DOHH2 (cell line): ENCODE measurements around the gene PRKCE.

Experiments used
- EZH2phosphoT487 ChIP-seq: fragments of 200-600 bp; sonication (generic); IDR thresholded peaks from 2 replicates; pipeline ENCODE4 v1.6.1; 2017; ENCODE audit warnings: borderline replicate concordance, mild to moderate bottlenecking, antibody characterized with exemption, low read length, moderate library complexity, mixed read lengths
- TF ChIP-seq, protein P1 (sequence below): fragments of 200-600 bp; sonication (generic); IDR thresholded peaks from one replicate; pipeline ENCODE4 v1.5.1; 2014; ENCODE audit warnings: antibody characterized with exemption, mild to moderate bottlenecking, low read depth, low read length; ENCODE audit not compliant: poor library complexity, severe bottlenecking

DNA sequence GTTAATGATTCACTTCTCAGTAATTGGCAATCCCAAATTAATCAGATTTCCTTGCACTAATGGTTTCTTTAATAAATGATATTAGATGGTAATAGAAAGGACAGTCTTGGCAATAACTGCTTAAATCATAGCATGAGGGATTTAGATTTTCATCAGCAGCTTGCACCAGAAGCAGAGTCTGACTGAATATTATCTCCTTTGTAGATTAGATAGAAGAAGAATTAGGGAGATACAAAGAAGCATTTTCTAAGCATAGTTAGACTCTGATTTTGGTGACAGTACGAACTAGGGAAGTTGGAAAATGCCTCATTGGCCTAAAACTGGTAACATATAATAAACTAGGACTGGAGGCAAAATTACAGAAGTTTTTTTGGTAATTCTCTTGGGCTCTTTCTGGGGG is 412.9 kb downstream of the PRKCE start:
- TF ChIP-seq, protein P1, sequence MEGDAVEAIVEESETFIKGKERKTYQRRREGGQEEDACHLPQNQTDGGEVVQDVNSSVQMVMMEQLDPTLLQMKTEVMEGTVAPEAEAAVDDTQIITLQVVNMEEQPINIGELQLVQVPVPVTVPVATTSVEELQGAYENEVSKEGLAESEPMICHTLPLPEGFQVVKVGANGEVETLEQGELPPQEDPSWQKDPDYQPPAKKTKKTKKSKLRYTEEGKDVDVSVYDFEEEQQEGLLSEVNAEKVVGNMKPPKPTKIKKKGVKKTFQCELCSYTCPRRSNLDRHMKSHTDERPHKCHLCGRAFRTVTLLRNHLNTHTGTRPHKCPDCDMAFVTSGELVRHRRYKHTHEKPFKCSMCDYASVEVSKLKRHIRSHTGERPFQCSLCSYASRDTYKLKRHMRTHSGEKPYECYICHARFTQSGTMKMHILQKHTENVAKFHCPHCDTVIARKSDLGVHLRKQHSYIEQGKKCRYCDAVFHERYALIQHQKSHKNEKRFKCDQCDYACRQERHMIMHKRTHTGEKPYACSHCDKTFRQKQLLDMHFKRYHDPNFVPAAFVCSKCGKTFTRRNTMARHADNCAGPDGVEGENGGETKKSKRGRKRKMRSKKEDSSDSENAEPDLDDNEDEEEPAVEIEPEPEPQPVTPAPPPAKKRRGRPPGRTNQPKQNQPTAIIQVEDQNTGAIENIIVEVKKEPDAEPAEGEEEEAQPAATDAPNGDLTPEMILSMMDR: no peak
- TF ChIP-seq EZH2phosphoT487: no peak
